Measurements from ENCODE around the gene CAPN11.
"Not testable (repeated sequence)": the region's sequence is repeated elsewhere in the genome, so short reads cannot be mapped to it uniquely, and the experiment has no call there.

Gene CAPN11

DNA sequence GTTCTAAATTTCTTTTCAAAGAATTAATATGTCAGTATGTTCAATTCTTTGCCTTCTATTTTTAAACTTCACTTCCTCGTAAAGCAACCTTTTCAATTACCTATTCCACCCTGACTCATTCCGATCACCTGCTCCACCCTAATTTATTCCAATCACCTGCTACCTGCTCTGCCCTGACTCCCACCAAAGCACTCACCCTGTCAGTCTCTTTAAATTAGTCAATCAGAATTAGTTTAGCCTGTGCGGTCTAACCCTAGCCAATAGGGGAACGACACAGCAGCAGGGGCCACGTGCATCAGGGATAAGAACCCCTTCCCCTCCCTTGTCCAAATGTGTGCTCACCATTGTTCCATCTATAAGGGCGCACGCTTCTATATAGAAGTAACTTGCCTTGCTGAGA is 26.7 kb downstream of the CAPN11 start:
- not testable (repeated sequence) for H3K9me3 Mint-ChIP-seq; H3K4me3 Mint-ChIP-seq; ATAC-seq (replicated peaks); H3K4me1 Mint-ChIP-seq (ENCODE audit: low read depth in 2 of 2); DNase-seq; H3K27ac Mint-ChIP-seq; H3K36me3 Mint-ChIP-seq (ENCODE audit: insufficient read depth)
- peaks cover 16 to 29% of the 10 kb centered on the region in 2 donors for H3K27me3 Mint-ChIP-seq

GRCh38 chr6:44185953-44186634 is 27.5 kb downstream of the CAPN11 start:
- H3K4me1 Mint-ChIP-seq (ENCODE audit: low read depth in 2 of 2) = peaks cover 5 to 6% of the 10 kb centered on the region in 2 donors
- DNase-seq = no peak
- peaks cover 16 to 29% of the 10 kb centered on the region in 2 donors for H3K27me3 Mint-ChIP-seq
- no peaks in the 10 kb centered on the region for H3K9me3 Mint-ChIP-seq
- H3K4me3 Mint-ChIP-seq = no peak overlapping the region
- H3K36me3 Mint-ChIP-seq (ENCODE audit: insufficient read depth) = no peaks in the 10 kb centered on the region
- no peak overlapping the region for H3K27ac Mint-ChIP-seq
- ATAC-seq (replicated peaks) = peak; percentile 17

- Mint-ChIP-seq H3K36me3 (ENCODE audit: insufficient read depth) (no peaks in the 10 kb centered on the region), H3K27me3 (peaks cover 16 to 31% of the 10 kb centered on the region in 2 donors), H3K4me1 (ENCODE audit: low read depth in 2 of 2) (peaks cover 5 to 6% of the 10 kb centered on the region in 2 donors), H3K9me3 (no peaks in the 10 kb centered on the region), H3K4me3 (no peak overlapping the region), H3K27ac (no peak overlapping the region)
- ATAC-seq (replicated peaks) (no peak), DNase-seq (no peak)
Observed at GRCh38 chr6:44186635-44187025, 28.0 kb downstream of the CAPN11 start.

GRCh38 chr6:44188819-44189218 is 30.2 kb downstream of the CAPN11 start:
- DNase-seq = no peak
- no peak for ATAC-seq (replicated peaks)
- Mint-ChIP-seq H3K36me3 (ENCODE audit: insufficient read depth) (peaks cover 4% of the 10 kb centered on the region), H3K27me3 (peaks cover 32 to 53% of the 10 kb centered on the region in 2 donors), H3K27ac (no peak overlapping the region), H3K4me1 (ENCODE audit: low read depth in 2 of 2) (peaks cover 6 to 11% of the 10 kb centered on the region in 2 donors), H3K9me3 (no peaks in the 10 kb centered on the region), H3K4me3 (no peak overlapping the region)

DNA sequence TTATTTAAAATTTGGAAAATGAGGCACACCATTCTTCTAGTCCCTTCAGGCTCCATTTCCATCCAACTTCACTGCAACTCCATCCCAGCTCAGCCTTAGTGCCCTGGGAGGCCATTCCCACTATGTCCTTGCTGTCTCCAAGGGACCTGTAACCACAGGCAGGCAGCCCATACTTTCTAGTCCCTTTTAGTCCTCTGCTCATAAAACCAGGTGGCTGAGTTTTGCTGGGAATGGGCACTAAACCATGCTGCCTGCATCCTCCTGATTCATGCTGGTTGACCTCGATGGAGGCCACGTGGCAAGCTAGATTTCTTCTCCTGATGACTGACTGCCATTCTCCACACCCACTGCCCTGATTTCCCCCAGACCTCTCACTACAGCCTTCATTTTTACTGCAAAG is 30.6 kb downstream of the CAPN11 start:
- H3K36me3 Mint-ChIP-seq (ENCODE audit: insufficient read depth) = peaks cover 7% of the 10 kb centered on the region
- peaks cover 6 to 11% of the 10 kb centered on the region in 2 donors for H3K4me1 Mint-ChIP-seq (ENCODE audit: low read depth in 2 of 2)
- no peaks in the 10 kb centered on the region for H3K9me3 Mint-ChIP-seq
- DNase-seq (no peak), ATAC-seq (replicated peaks) (no peak)
- no peak overlapping the region for H3K4me3 Mint-ChIP-seq
- no peak overlapping the region for H3K27ac Mint-ChIP-seq
- peaks cover 32 to 53% of the 10 kb centered on the region in 2 donors for H3K27me3 Mint-ChIP-seq

DNA sequence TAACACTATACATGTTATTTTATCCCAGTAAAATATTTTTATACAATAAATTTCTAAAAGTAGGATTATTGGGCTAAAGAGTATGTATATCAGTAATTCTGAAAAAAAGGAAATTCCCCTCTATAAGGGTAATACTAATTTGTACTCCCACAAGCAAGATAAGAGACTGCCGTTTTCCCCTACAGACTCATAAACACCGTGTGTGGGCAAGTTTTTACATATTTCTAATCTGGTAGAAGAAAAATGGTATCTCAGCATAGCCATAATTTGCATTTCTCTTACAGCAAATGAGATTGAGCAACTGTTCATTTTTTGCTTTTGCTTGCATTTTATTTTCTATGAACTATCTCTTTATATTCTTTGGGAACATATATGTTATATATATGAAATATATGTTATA is 32.1 kb downstream of the CAPN11 start:
- no peak overlapping the region for H3K4me3 Mint-ChIP-seq
- no peak for ATAC-seq (replicated peaks)
- no peak overlapping the region for H3K27ac Mint-ChIP-seq

GRCh38 chr6:44192428-44193041 is 33.9 kb downstream of the CAPN11 start:
- H3K9me3 Mint-ChIP-seq = no peaks in the 10 kb centered on the region
- H3K27ac Mint-ChIP-seq = peak overlapping the region in 1 of 2 donors; percentile 5
- peak overlapping the region in 1 of 2 donors; percentile 49 for H3K4me3 Mint-ChIP-seq

More for the DNA sequence above, 32.1 kb downstream of the CAPN11 start:
- Mint-ChIP-seq H3K9me3 (no peaks in the 10 kb centered on the region), H3K36me3 (ENCODE audit: insufficient read depth) (peaks cover 7% of the 10 kb centered on the region), H3K27me3 (peaks cover 24 to 46% of the 10 kb centered on the region in 2 donors), H3K4me1 (ENCODE audit: low read depth in 2 of 2) (peaks cover 6 to 11% of the 10 kb centered on the region in 2 donors)
- no peak for DNase-seq

GRCh38 chr6:44193307-44193910 is 34.8 kb downstream of the CAPN11 start:
- H3K27me3 Mint-ChIP-seq = peaks cover 16 to 36% of the 10 kb centered on the region in 2 donors
- H3K9me3 Mint-ChIP-seq = no peaks in the 10 kb centered on the region
- H3K4me1 Mint-ChIP-seq (ENCODE audit: low read depth in 2 of 2) = peaks cover 0 to 6% of the 10 kb centered on the region in 2 donors
- DNase-seq (no peak), ATAC-seq (replicated peaks) (no peak)
- no peak overlapping the region for H3K4me3 Mint-ChIP-seq
- peaks cover 7% of the 10 kb centered on the region for H3K36me3 Mint-ChIP-seq (ENCODE audit: insufficient read depth)
- no peak overlapping the region for H3K27ac Mint-ChIP-seq

More at GRCh38 chr6:44192428-44193041, 33.9 kb downstream of the CAPN11 start:
- peaks cover 7% of the 10 kb centered on the region for H3K36me3 Mint-ChIP-seq (ENCODE audit: insufficient read depth)
- peaks cover 16 to 36% of the 10 kb centered on the region in 2 donors for H3K27me3 Mint-ChIP-seq
- ATAC-seq (replicated peaks) = no peak
- H3K4me1 Mint-ChIP-seq (ENCODE audit: low read depth in 2 of 2) = peaks cover 0 to 6% of the 10 kb centered on the region in 2 donors
- DNase-seq = no peak

- no peak overlapping the region for H3K27ac Mint-ChIP-seq
- no peak for ATAC-seq (replicated peaks)
- peaks cover 22 to 36% of the 10 kb centered on the region in 2 donors for H3K27me3 Mint-ChIP-seq
Observed at GRCh38 chr6:44194326-44194725, 35.7 kb downstream of the CAPN11 start.

GRCh38 chr6:44196351-44196750 is 37.7 kb downstream of the CAPN11 start:
- H3K27ac Mint-ChIP-seq; ATAC-seq (replicated peaks); H3K4me3 Mint-ChIP-seq; DNase-seq; H3K4me1 Mint-ChIP-seq (ENCODE audit: low read depth in 2 of 2); H3K9me3 Mint-ChIP-seq; H3K36me3 Mint-ChIP-seq (ENCODE audit: insufficient read depth): not testable (repeated sequence)
- peaks cover 31 to 48% of the 10 kb centered on the region in 2 donors for H3K27me3 Mint-ChIP-seq

More at GRCh38 chr6:44194326-44194725, 35.7 kb downstream of the CAPN11 start:
- no peak for DNase-seq
- H3K4me3 Mint-ChIP-seq = no peak overlapping the region
- H3K36me3 Mint-ChIP-seq (ENCODE audit: insufficient read depth) = peaks cover 7% of the 10 kb centered on the region
- H3K4me1 Mint-ChIP-seq (ENCODE audit: low read depth in 2 of 2) = peaks cover 0 to 6% of the 10 kb centered on the region in 2 donors
- H3K9me3 Mint-ChIP-seq = no peaks in the 10 kb centered on the region

GRCh38 chr6:44198684-44199083 is 40.1 kb downstream of the CAPN11 start:
- peaks cover 20 to 45% of the 10 kb centered on the region in 2 donors for H3K27me3 Mint-ChIP-seq
- DNase-seq (no peak), ATAC-seq (replicated peaks) (no peak)
- H3K4me1 Mint-ChIP-seq (ENCODE audit: low read depth in 2 of 2) = no peaks in the 10 kb centered on the region
- H3K27ac Mint-ChIP-seq = peak overlapping the region in 1 of 2 donors; percentile 15
- peaks cover 4% of the 10 kb centered on the region for H3K36me3 Mint-ChIP-seq (ENCODE audit: insufficient read depth)
- no peak overlapping the region for H3K4me3 Mint-ChIP-seq
- H3K9me3 Mint-ChIP-seq = no peaks in the 10 kb centered on the region

- Mint-ChIP-seq H3K27ac (no peak overlapping the region), H3K9me3 (no peaks in the 10 kb centered on the region), H3K4me3 (no peak overlapping the region), H3K36me3 (ENCODE audit: insufficient read depth) (no peaks in the 10 kb centered on the region), H3K27me3 (peaks cover 20 to 37% of the 10 kb centered on the region in 2 donors), H3K4me1 (ENCODE audit: low read depth in 2 of 2) (no peaks in the 10 kb centered on the region)
- no peak for DNase-seq
- ATAC-seq (replicated peaks) = no peak
Observed at GRCh38 chr6:44199883-44200282, 41.3 kb downstream of the CAPN11 start.

DNA sequence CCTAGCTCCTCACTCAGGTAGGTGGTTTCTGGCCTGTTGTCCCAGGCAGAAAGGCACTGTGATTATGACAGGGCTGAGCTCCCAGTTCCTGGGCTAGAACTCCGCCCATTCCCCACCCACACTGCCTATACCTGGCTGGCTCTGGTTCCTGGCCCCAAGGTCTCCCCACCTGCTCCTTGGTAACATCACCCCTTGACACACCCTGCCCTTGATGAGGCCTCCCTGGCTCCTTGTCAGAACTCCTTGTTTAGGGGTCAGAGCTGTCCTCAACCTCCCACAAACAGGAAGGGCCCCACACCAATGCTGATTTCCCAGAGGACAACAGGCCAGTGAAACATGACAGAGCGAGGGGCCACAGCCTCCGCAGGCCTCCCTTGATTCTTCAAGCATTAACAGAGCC is 42.6 kb downstream of the CAPN11 start:
- no peaks in the 10 kb centered on the region for H3K9me3 Mint-ChIP-seq
- no peak overlapping the region for H3K27ac Mint-ChIP-seq
- H3K4me3 Mint-ChIP-seq = no peak overlapping the region
- no peaks in the 10 kb centered on the region for H3K36me3 Mint-ChIP-seq (ENCODE audit: insufficient read depth)
- no peak for DNase-seq
- no peak for ATAC-seq (replicated peaks)
- no peaks in the 10 kb centered on the region for H3K4me1 Mint-ChIP-seq (ENCODE audit: low read depth in 2 of 2)
- H3K27me3 Mint-ChIP-seq = peaks cover 21 to 39% of the 10 kb centered on the region in 2 donors
